Endothelial cell of umbilical vein (primary cell): Measurements from ENCODE around the gene ZNF2. TPM values are rescaled to one million over a fixed set of nuclear protein-coding genes. Genes with fewer than 3 reads are reported as not detected.

Experiments
- BruUV-seq: library from RNA; stranded (reverse); fragments of 400-500 nt; replicated peaks from 2 replicates; lab custom pipeline; 2021; lab: Mats Ljungman, UMichigan
- CTCF ChIA-PET: fragments of 300-600, 350-600 bp; sonication (Branson Sonifier 250); formaldehyde crosslinking; loops from one replicate; lab custom pipeline; 2021; ENCODE audit warnings: antibody characterized with exemption, inconsistent platforms; lab: Charles Lee
- POLR2A ChIA-PET: fragments of 300-600, 350-600 bp; sonication (Branson Sonifier 250); formaldehyde crosslinking; loops from one replicate; lab custom pipeline; 2021; ENCODE audit warnings: antibody characterized with exemption, inconsistent platforms; lab: Charles Lee
- DNase-seq: peaks from one replicate; pipeline ENCODE4 v3.0.0-alpha.2; 2011; ENCODE audit warnings: low read depth, low spot score
- FAIRE-seq: peaks from 2 replicates; lab custom pipeline; 2011; peaks lifted over from hg19 to GRCh38; lab: Jason Lieb, UNC
- H2AFZ ChIP-seq: 2 replicates; pipeline ENCODE4 v1.6.0; 2012; ENCODE audit warnings: low read depth, low read length, control low read depth, inconsistent platforms
- H3K27ac ChIP-seq: 2 replicates; pipeline ENCODE4 v1.5.1; 2011; ENCODE audit warnings: low read depth, mild to moderate bottlenecking, control low read depth, low read length, moderate library complexity; ENCODE audit not compliant: insufficient read depth
- H3K27me3 ChIP-seq, 2 experiments: 2 replicates each; pipeline versions ENCODE4 v1.6.0 to v1.6.1; 2011; ENCODE audit warnings: low read length in 2 of 2, mixed read lengths in 1 of 2; ENCODE audit not compliant: control insufficient read depth in 2 of 2, insufficient read depth in 2 of 2
- H3K36me3 ChIP-seq, 2 experiments: 2 replicates in 1 of 2; 3 replicates in 1 of 2; pipeline ENCODE4 v1.5.1; 2011; ENCODE audit warnings: low read length in 2 of 2, mild to moderate bottlenecking in 1 of 2, moderate library complexity in 1 of 2; ENCODE audit not compliant: control insufficient read depth in 2 of 2, insufficient read depth in 2 of 2; ENCODE audit errors: extremely low read depth in 1 of 2
- H3K4me1 ChIP-seq: 3 replicates; pipeline ENCODE4 v1.5.1; 2011; ENCODE audit warnings: mild to moderate bottlenecking, low read length; ENCODE audit not compliant: control insufficient read depth, insufficient read depth; ENCODE audit errors: extremely low read depth
- H3K4me2 ChIP-seq: 2 replicates; pipeline ENCODE4 v1.6.1; 2011; ENCODE audit warnings: low read length, control low read depth, mixed read lengths; ENCODE audit not compliant: insufficient read depth
- H3K4me3 ChIP-seq, 3 experiments: fragments of 200-600 bp in 1 of 3; sonication (generic), shearing (Covaris generic) in 1 of 3; replicated peaks in 1 of 3; 2 replicates each; pipeline ENCODE4 v1.5.1; 2011 to 2016; ENCODE audit warnings: control low read depth in 3 of 3, low read length in 3 of 3, mild to moderate bottlenecking in 2 of 3, inconsistent platforms in 1 of 3, low read depth in 1 of 3, moderate library complexity in 1 of 3; ENCODE audit not compliant: insufficient read depth in 1 of 3
- H3K79me2 ChIP-seq: 2 replicates; pipeline ENCODE4 v1.6.0; 2012; ENCODE audit warnings: low read length, inconsistent platforms; ENCODE audit not compliant: control insufficient read depth, insufficient read depth
- H3K9ac ChIP-seq: replicated peaks from 2 replicates; pipeline ENCODE3; 2011; ENCODE audit warnings: low read length, control low read depth; ENCODE audit not compliant: insufficient read depth; ENCODE audit errors: extremely low read depth
- H3K9me1 ChIP-seq: replicated peaks from 3 replicates; pipeline ENCODE4 v1.6.0; 2011; ENCODE audit warnings: mild to moderate bottlenecking, low read length; ENCODE audit not compliant: control insufficient read depth, insufficient read depth; ENCODE audit errors: extremely low read depth
- H3K9me3 ChIP-seq: replicated peaks from 2 replicates; pipeline ENCODE4 v1.5.1; 2012; ENCODE audit warnings: low read length, inconsistent platforms; ENCODE audit not compliant: control insufficient read depth, insufficient read depth
- H4K20me1 ChIP-seq: replicated peaks from 2 replicates; pipeline ENCODE3; 2011; ENCODE audit warnings: mild to moderate bottlenecking, low read length; ENCODE audit not compliant: control insufficient read depth, insufficient read depth; ENCODE audit errors: extremely low read depth
- EZH2 ChIP-seq: IDR thresholded peaks from 2 replicates; pipeline ENCODE4 v1.6.1; 2012; ENCODE audit warnings: borderline replicate concordance, low read depth, mild to moderate bottlenecking, moderate library complexity, low read length, inconsistent platforms; ENCODE audit not compliant: severe bottlenecking
- FOS ChIP-seq: IDR thresholded peaks from 2 replicates; pipeline ENCODE4 v1.6.1; 2011; ENCODE audit warnings: mild to moderate bottlenecking, low read length, moderate library complexity, borderline replicate concordance; ENCODE audit not compliant: insufficient read depth
- GATA2 ChIP-seq: IDR thresholded peaks from 2 replicates; pipeline ENCODE4 v1.7.0; 2011; ENCODE audit warnings: low read depth, mild to moderate bottlenecking, moderate library complexity, mixed read lengths, low read length; ENCODE audit not compliant: insufficient read length, insufficient read depth
- JUN ChIP-seq: IDR thresholded peaks from 2 replicates; pipeline ENCODE4 v1.6.1; 2011; ENCODE audit warnings: borderline replicate concordance, low read depth; ENCODE audit not compliant: insufficient read length, insufficient read depth
- MAX ChIP-seq: IDR thresholded peaks from 2 replicates; pipeline ENCODE4 v1.6.1; 2011; ENCODE audit not compliant: insufficient read depth, insufficient read length
- MYC ChIP-seq: IDR thresholded peaks from one replicate; pipeline ENCODE4 v1.6.1; 2011; ENCODE audit warnings: mild to moderate bottlenecking, low read depth, low read length
- POLR2A ChIP-seq: IDR thresholded peaks from 2 replicates; pipeline ENCODE4 v1.6.1; 2012; ENCODE audit warnings: low read depth, mild to moderate bottlenecking, control low read depth, low read length
- POLR2AphosphoS5 ChIP-seq: IDR thresholded peaks from 2 replicates; pipeline ENCODE4 v1.6.1; 2012; ENCODE audit warnings: low read depth, mild to moderate bottlenecking, control low read depth, low read length, moderate library complexity; ENCODE audit not compliant: insufficient read depth
- dilution Hi-C: fragments of 300-500 bp; cut with MboI; formaldehyde crosslinking; loops from one replicate; pipeline ENCODE4 v1.15.0; 2019; ENCODE audit warnings: low sequenced_read_pairs; ENCODE audit not compliant: extremely low pct_ligation_motif_present
- intact Hi-C: fragments of 100-400 bp; cut with micrococcal nuclease; formaldehyde crosslinking; loops from one replicate; pipeline ENCODE4 v1.10.0; 2022
- polyA plus RNA-seq, 4 experiments: library from polyadenylated mRNA; depleted of rRNA in 3 of 4; stranded (reverse) in 3 of 4; unstranded in 1 of 4; fragments of >200 nt; gene quantifications; 2 replicates each; pipeline versions ENCODE4 v1.2.1 to v1.2.3, GENCODE V29; 2011 to 2012; ENCODE audit warnings: missing spikeins in 1 of 4
- total RNA-seq: library from RNA; stranded (reverse); gene quantifications from 2 replicates; pipeline ENCODE4 v1.2.3, GENCODE V29; 2021
- TF ChIP-seq, protein P1 (sequence below), 2 donors: IDR thresholded peaks; 1 replicate in 1 of 2; 2 replicates in 1 of 2; pipeline ENCODE4 v1.5.1; 2011; ENCODE audit warnings: low read length in 2 of 2, mild to moderate bottlenecking in 2 of 2, moderate library complexity in 2 of 2, control low read depth in 1 of 2, inconsistent platforms in 1 of 2, low read depth in 1 of 2; ENCODE audit not compliant: insufficient read depth in 1 of 2; ENCODE audit errors: extremely low read depth in 1 of 2

ZNF2 gene
- total and polyA plus RNA-seq, 2 donors (not counting 3 experiments of a cell fraction or from before 2014, with no cell fraction given) = 2.2 to 4.2 TPM

GRCh38 chr2:95143838-95144237 is 21.8 kb upstream of the ZNF2 start:
- POLR2A ChIA-PET = no interaction called here
- no peak for TF ChIP-seq MAX
- TF ChIP-seq GATA2 = no peak
- no peak for TF ChIP-seq FOS
- TF ChIP-seq JUN = no peak
- TF ChIP-seq EZH2 = no peak
- TF ChIP-seq, protein P1, sequence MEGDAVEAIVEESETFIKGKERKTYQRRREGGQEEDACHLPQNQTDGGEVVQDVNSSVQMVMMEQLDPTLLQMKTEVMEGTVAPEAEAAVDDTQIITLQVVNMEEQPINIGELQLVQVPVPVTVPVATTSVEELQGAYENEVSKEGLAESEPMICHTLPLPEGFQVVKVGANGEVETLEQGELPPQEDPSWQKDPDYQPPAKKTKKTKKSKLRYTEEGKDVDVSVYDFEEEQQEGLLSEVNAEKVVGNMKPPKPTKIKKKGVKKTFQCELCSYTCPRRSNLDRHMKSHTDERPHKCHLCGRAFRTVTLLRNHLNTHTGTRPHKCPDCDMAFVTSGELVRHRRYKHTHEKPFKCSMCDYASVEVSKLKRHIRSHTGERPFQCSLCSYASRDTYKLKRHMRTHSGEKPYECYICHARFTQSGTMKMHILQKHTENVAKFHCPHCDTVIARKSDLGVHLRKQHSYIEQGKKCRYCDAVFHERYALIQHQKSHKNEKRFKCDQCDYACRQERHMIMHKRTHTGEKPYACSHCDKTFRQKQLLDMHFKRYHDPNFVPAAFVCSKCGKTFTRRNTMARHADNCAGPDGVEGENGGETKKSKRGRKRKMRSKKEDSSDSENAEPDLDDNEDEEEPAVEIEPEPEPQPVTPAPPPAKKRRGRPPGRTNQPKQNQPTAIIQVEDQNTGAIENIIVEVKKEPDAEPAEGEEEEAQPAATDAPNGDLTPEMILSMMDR (IDR thresholded peaks at IDR 0.05; ENCODE audit: extremely low read depth in 1 of 2, insufficient read depth in 1 of 2, low read depth in 1 of 2, low read length in 2 of 2) = no peak
- TF ChIP-seq POLR2AphosphoS5 = no peak
- no peak for TF ChIP-seq MYC
- TF ChIP-seq POLR2A = no peak

More at GRCh38 chr2:95143838-95144237, 21.8 kb upstream of the ZNF2 start:
- H3K36me3 ChIP-seq = peaks cover 0 to under 1% of the 10 kb centered on the region in 2 experiments
- dilution Hi-C loops = no loop called here
- H3K9me1 ChIP-seq = no peaks in the 10 kb centered on the region
- no peak overlapping the region for H3K27ac ChIP-seq
- H3K4me1 ChIP-seq = no peaks in the 10 kb centered on the region
- no peaks in the 10 kb centered on the region for H3K27me3 ChIP-seq
- BruUV-seq = no TSS peak
- H4K20me1 ChIP-seq = no peaks in the 10 kb centered on the region
- intact Hi-C loops = no loop called here
- no peak overlapping the region for H3K4me2 ChIP-seq
- CTCF ChIA-PET = no interaction called here
- no peak for DNase-seq
- no peak overlapping the region for H3K4me3 ChIP-seq
- no peak for FAIRE-seq
- peaks cover 11% of the 10 kb centered on the region for H3K9me3 ChIP-seq
- no peak overlapping the region for H2AFZ ChIP-seq
- no peak overlapping the region for H3K9ac ChIP-seq
- H3K79me2 ChIP-seq = no peaks in the 10 kb centered on the region
